GM19035 (cell line): Measurements from ENCODE around the gene STXBP5.
A peak's percentile ranks its signal among the peaks of the same experiment; 100 is the strongest.

ENCODE experiments used
- ATAC-seq: cut with Tn5 transposase; IDR thresholded peaks from one replicate; pipeline ENCODE4 v1.9.1; 2021; ENCODE audit not compliant: unreplicated experiment

STXBP5 gene

GRCh38 chr6:147429794-147430193, 225.6 kb downstream of the STXBP5 start:
- no peak for ATAC-seq

DNA sequence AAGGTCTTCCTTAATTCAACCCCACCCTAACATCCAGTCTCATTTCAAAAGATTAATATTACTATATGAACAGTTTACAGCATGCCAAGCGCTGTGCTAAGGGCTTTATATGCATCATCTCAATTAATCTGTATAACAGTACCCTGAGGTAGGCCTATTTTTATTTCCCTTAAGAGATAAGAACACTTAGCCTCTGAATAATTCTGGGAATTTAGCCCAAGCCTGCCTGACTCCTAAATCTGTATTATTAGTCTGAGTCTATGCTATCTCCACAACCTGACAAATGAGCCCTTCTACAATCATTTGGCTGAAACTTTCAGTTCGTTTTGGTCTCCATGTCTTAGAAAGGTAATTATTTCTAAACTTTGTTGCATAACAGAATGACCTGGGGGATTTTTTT, 226.6 kb downstream of the STXBP5 start:
- no peak for ATAC-seq

GRCh38 chr6:147434076-147434475, 229.9 kb downstream of the STXBP5 start:
- ATAC-seq = no peak

GRCh38 chr6:147434516-147434915, 230.3 kb downstream of the STXBP5 start:
- no peak for ATAC-seq

- no peak for ATAC-seq
Measured at GRCh38 chr6:147437615-147438014, 233.4 kb downstream of the STXBP5 start.

DNA sequence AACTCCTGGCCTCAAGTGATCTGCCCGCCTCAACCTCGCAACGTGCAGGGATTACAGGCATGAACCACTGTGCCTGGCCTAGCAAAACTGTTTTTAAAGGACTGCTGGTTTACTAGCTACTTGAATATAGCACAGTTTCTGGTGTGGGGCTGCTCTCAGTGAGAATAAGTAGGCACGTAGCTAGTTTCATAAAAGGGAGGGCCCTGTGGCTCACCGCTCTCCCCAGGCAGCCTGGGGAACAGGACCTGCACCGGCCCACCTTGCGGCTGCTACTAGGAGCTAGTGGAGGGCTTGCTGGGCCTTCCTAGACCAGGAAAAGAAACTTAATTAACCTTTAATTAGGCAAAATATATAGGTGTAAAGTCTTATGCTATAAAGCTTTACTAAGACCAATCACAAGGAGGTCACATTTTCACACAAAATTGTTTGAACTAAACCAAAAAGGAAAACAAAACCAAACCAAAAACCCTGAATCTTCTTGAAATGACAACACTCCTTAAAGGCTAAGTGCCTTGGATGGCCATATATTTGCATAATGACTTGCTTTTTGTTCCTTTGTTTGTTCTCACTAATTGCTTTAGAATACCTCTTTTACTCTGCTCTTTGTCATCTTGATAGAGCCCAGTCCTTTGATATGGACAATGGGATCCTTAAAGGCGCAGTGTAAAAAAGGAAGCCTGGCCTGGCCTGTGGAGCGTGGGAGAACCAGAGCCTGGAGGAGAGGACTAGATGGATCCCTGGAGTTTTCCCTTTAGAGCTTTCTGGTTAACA, 234.7 kb downstream of the STXBP5 start:
- ATAC-seq = peak; percentile 71
